IPS-15b (cell line): ENCODE data around the gene PARD3B.
"Not testable (repeated sequence)": the region's sequence is repeated elsewhere in the genome, so short reads cannot be mapped to it uniquely, and the experiment has no call there.

Experiments used
- H3K27me3 ChIP-seq: one replicate; pipeline ENCODE4 v1.6.1; 2013; ENCODE audit warnings: low read length; ENCODE audit not compliant: control insufficient read depth, insufficient read depth
- H3K36me3 ChIP-seq: one replicate; pipeline ENCODE4 v1.6.1; 2013; ENCODE audit warnings: low read length; ENCODE audit not compliant: control insufficient read depth, insufficient read depth
- H3K4me1 ChIP-seq: one replicate; pipeline ENCODE4 v1.6.1; 2013; ENCODE audit warnings: mild to moderate bottlenecking, low read length; ENCODE audit not compliant: control insufficient read depth, insufficient read depth
- H3K4me3 ChIP-seq: one replicate; pipeline ENCODE4 v1.5.1; 2013; ENCODE audit warnings: low read depth, low read length
- H3K9ac ChIP-seq: one replicate; pipeline ENCODE4 v1.6.1; 2013; ENCODE audit warnings: low read depth, mild to moderate bottlenecking, low read length
- H3K9me3 ChIP-seq: one replicate; pipeline ENCODE4 v1.6.1; 2013; ENCODE audit warnings: mild to moderate bottlenecking, low read length; ENCODE audit not compliant: control insufficient read depth, insufficient read depth

The PARD3B gene

GRCh38 chr2:205482399-205483081 lies 937.3 kb downstream of the PARD3B start:
- peaks cover 21% of the 10 kb centered on the region for H3K4me1 ChIP-seq
- no peaks in the 10 kb centered on the region for H3K9me3 ChIP-seq
- H3K4me3 ChIP-seq, result no peak overlapping the region
- no peak overlapping the region for H3K9ac ChIP-seq
- H3K27me3 ChIP-seq, result no peaks in the 10 kb centered on the region
- no peaks in the 10 kb centered on the region for H3K36me3 ChIP-seq

- Histone ChIP-seq H3K27me3 (no peaks in the 10 kb centered on the region), H3K9me3 (no peaks in the 10 kb centered on the region), H3K4me1 (peaks cover 21% of the 10 kb centered on the region), H3K4me3 (no peak overlapping the region), H3K9ac (no peak overlapping the region), H3K36me3 (no peaks in the 10 kb centered on the region)
Observed at GRCh38 chr2:205483095-205483494, 937.8 kb downstream of the PARD3B start.

- no peaks in the 10 kb centered on the region for H3K36me3 ChIP-seq
- no peaks in the 10 kb centered on the region for H3K9me3 ChIP-seq
- no peaks in the 10 kb centered on the region for H3K27me3 ChIP-seq
- H3K4me1 ChIP-seq, result peaks cover 21% of the 10 kb centered on the region
- no peak overlapping the region for H3K9ac ChIP-seq
- no peak overlapping the region for H3K4me3 ChIP-seq
Observed at GRCh38 chr2:205484215-205484614, 938.9 kb downstream of the PARD3B start.

GRCh38 chr2:205484764-205485163 lies 939.5 kb downstream of the PARD3B start:
- no peaks in the 10 kb centered on the region for H3K9me3 ChIP-seq
- H3K9ac ChIP-seq, result no peak overlapping the region
- no peaks in the 10 kb centered on the region for H3K36me3 ChIP-seq
- H3K4me1 ChIP-seq, result peaks cover 21% of the 10 kb centered on the region
- H3K27me3 ChIP-seq, result no peaks in the 10 kb centered on the region
- no peak overlapping the region for H3K4me3 ChIP-seq

- not testable (repeated sequence) for H3K4me3 ChIP-seq, H3K36me3 ChIP-seq, H3K9me3 ChIP-seq, H3K9ac ChIP-seq, H3K27me3 ChIP-seq, H3K4me1 ChIP-seq
Observed at GRCh38 chr2:205493528-205493927, 948.3 kb downstream of the PARD3B start.

- Histone ChIP-seq H3K9ac (no peak overlapping the region), H3K36me3 (no peaks in the 10 kb centered on the region), H3K27me3 (no peaks in the 10 kb centered on the region), H3K9me3 (no peaks in the 10 kb centered on the region), H3K4me3 (no peak overlapping the region), H3K4me1 (peaks cover 3% of the 10 kb centered on the region)
Observed at GRCh38 chr2:205494537-205495235, 949.4 kb downstream of the PARD3B start.

- H3K4me3 ChIP-seq, result no peak overlapping the region
- no peak overlapping the region for H3K9ac ChIP-seq
- no peaks in the 10 kb centered on the region for H3K9me3 ChIP-seq
- no peaks in the 10 kb centered on the region for H3K27me3 ChIP-seq
- no peaks in the 10 kb centered on the region for H3K36me3 ChIP-seq
- peaks cover 3% of the 10 kb centered on the region for H3K4me1 ChIP-seq
Observed at GRCh38 chr2:205495819-205496218, 950.5 kb downstream of the PARD3B start.

- Histone ChIP-seq H3K9me3 (no peaks in the 10 kb centered on the region), H3K9ac (no peak overlapping the region), H3K27me3 (no peaks in the 10 kb centered on the region), H3K36me3 (no peaks in the 10 kb centered on the region), H3K4me1 (peaks cover 3% of the 10 kb centered on the region), H3K4me3 (no peak overlapping the region)
Observed at GRCh38 chr2:205496370-205496769, 951.1 kb downstream of the PARD3B start.

GRCh38 chr2:205496772-205497171 lies 951.5 kb downstream of the PARD3B start:
- no peaks in the 10 kb centered on the region for H3K9me3 ChIP-seq
- no peaks in the 10 kb centered on the region for H3K36me3 ChIP-seq
- H3K4me1 ChIP-seq, result peaks cover 3% of the 10 kb centered on the region
- H3K27me3 ChIP-seq, result no peaks in the 10 kb centered on the region
- no peak overlapping the region for H3K9ac ChIP-seq
- H3K4me3 ChIP-seq, result no peak overlapping the region

GRCh38 chr2:205499006-205499405 lies 953.7 kb downstream of the PARD3B start:
- Histone ChIP-seq H3K36me3 (no peaks in the 10 kb centered on the region), H3K27me3 (no peaks in the 10 kb centered on the region), H3K9ac (no peak overlapping the region), H3K4me3 (no peak overlapping the region), H3K9me3 (no peaks in the 10 kb centered on the region), H3K4me1 (peaks cover 3% of the 10 kb centered on the region)

- H3K9ac ChIP-seq, result no peak overlapping the region
- no peaks in the 10 kb centered on the region for H3K9me3 ChIP-seq
- peaks cover 3% of the 10 kb centered on the region for H3K4me1 ChIP-seq
- no peaks in the 10 kb centered on the region for H3K27me3 ChIP-seq
- H3K4me3 ChIP-seq, result no peak overlapping the region
- no peaks in the 10 kb centered on the region for H3K36me3 ChIP-seq
Observed at GRCh38 chr2:205500065-205500464, 954.8 kb downstream of the PARD3B start.

- Histone ChIP-seq H3K9ac (no peak overlapping the region), H3K27me3 (no peaks in the 10 kb centered on the region), H3K9me3 (no peaks in the 10 kb centered on the region), H3K36me3 (no peaks in the 10 kb centered on the region), H3K4me3 (no peak overlapping the region), H3K4me1 (peaks cover 3% of the 10 kb centered on the region)
Observed at GRCh38 chr2:205500951-205501350, 955.7 kb downstream of the PARD3B start.
